Midbrain (tissue), 1 donor: ENCODE data around the gene RNF213.
"Not testable (repeated sequence)": the region's sequence is repeated elsewhere in the genome, so short reads cannot be mapped to it uniquely, and the experiment has no call there.

ENCODE experiments used
- DNase-seq: peaks from one replicate; lab custom pipeline; 2025; lab: John Stamatoyannopoulos, UW

RNF213 gene

DNA sequence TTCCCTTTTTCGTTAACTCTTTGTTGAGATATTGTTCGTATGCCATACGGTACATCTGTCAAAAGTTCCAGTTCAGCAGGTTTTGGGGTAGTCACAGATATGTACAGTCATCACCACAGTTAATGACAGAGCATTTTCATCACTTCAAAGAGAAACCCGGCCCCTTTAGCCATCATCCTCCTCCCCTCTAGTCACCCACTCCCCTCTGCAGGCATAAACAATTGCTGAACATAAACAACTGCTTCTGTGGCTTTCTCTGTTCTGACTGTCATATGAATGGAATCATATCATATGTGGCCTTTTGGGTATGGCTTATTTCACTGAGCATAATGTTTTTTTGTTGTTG, 59.3 kb downstream of the RNF213 start:
- no peak for DNase-seq

GRCh38 chr17:80320496-80320895, 59.8 kb downstream of the RNF213 start:
- no peak for DNase-seq

- DNase-seq, result no peak
These were observed 62.2 kb downstream of the RNF213 start for GRCh38 chr17:80322864-80323263.

DNA sequence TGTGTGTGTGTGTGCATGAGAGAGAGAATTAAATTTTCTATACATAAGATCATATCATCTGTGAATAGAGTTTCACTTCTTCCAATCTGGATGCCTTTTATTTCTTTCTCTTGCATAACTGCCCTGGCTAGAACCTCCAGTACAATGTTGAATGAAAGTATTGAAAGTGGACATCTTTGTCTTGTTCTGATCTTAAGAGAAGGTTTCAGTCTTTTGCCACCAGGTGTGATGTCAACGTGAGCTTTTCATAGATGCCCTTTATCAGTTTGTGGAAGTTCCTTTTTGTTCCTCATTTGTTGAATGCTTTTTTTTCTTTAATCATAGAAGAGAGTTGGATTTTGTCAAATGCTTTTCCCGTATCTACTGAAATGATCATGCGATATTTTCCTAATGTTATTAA, 63.3 kb downstream of the RNF213 start:
- no peak for DNase-seq

DNA sequence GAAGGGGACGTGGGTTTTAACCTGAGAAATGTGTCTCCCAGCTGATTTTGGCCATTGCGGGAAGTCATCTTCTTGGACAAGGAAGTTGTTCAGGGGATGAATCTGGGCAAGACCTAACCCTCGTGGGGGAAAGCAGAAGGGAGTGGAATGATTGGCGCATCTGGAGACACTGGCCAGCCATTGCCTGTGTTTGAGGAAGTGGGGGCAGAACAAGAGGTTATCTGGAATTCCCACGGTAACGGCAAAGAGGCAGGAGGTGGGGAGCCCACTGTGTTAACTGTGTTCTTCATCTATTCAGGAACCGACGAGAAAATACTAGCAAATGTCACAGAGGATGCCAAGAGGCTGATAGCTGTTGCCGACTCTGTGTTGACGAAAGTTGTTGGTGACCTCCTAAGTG, 66.9 kb downstream of the RNF213 start:
- DNase-seq, result no peak

GRCh38 chr17:80328634-80329380, 68.2 kb downstream of the RNF213 start:
- no peak for DNase-seq

DNA sequence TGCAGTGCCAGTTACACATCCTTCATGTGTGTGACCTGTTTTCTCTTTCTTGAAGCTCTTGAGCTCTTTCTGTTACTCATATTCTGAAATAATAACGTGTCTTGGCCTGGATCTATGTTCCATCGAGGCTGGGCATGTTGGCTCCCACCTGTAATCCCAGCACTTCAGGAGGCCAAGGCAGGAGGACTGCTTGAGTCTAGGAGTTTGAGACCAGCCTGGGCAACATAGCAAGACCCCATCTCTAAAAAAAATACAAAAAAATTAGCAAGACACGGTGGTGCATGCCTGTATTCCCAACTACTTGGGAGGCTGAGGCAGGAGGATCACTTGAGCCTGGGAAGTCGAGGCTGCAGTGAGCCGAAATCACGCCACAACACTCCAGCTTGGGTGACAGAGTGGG, 68.8 kb downstream of the RNF213 start:
- not testable (repeated sequence) for DNase-seq

GRCh38 chr17:80330276-80330675, 69.6 kb downstream of the RNF213 start:
- no peak for DNase-seq

DNA sequence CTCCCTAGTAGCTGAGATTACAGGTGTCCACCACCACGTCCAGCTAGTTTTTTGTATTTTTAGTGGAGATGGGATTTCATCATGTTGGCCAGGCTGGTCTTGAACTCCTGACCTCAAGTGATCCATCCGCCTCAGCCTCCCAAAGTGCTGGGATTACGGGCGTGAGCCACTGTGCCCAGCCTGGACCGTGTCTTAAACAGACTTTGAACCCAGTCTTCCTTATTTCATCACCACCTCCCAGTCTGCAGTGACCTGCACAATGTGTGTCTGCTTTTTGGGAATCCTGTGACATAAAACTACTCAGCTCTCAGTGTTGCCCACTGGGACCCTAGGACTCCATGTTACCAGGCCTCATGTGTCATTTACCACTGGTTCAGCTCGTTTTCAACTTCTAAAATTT, 70.3 kb downstream of the RNF213 start:
- not testable (repeated sequence) for DNase-seq

- no peak for DNase-seq
These were observed 71.2 kb downstream of the RNF213 start for GRCh38 chr17:80331820-80332219.

- DNase-seq, result no peak
These were observed 76.7 kb downstream of the RNF213 start for GRCh38 chr17:80337195-80337895.

GRCh38 chr17:80339118-80339517, 78.5 kb downstream of the RNF213 start:
- no peak for DNase-seq

GRCh38 chr17:80339731-80340456, 79.2 kb downstream of the RNF213 start:
- DNase-seq, result no peak

- DNase-seq, result no peak
These were observed 84.7 kb downstream of the RNF213 start for GRCh38 chr17:80345321-80345720.

DNA sequence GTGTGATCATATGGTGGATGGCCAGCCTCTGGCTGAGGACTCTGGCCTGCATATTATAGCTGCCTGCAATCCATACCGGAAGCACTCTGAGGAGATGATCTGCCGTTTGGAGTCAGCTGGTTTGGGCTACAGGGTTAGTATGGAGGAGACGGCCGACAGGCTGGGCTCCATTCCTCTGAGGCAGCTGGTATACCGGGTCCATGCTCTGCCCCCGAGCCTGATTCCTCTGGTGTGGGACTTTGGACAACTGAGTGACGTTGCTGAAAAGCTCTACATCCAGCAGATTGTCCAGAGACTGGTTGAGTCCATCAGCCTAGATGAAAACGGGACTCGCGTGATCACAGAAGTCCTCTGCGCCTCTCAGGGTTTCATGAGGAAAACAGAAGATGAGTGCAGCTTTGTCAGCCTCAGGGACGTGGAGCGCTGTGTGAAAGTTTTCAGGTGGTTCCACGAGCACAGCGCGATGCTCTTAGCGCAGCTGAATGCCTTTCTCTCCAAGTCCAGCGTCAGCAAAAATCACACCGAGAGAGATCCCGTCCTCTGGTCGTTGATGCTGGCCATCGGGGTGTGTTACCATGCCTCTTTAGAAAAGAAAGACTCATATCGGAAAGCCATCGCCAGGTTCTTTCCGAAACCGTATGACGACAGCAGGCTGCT, 85.3 kb downstream of the RNF213 start:
- no peak for DNase-seq

DNA sequence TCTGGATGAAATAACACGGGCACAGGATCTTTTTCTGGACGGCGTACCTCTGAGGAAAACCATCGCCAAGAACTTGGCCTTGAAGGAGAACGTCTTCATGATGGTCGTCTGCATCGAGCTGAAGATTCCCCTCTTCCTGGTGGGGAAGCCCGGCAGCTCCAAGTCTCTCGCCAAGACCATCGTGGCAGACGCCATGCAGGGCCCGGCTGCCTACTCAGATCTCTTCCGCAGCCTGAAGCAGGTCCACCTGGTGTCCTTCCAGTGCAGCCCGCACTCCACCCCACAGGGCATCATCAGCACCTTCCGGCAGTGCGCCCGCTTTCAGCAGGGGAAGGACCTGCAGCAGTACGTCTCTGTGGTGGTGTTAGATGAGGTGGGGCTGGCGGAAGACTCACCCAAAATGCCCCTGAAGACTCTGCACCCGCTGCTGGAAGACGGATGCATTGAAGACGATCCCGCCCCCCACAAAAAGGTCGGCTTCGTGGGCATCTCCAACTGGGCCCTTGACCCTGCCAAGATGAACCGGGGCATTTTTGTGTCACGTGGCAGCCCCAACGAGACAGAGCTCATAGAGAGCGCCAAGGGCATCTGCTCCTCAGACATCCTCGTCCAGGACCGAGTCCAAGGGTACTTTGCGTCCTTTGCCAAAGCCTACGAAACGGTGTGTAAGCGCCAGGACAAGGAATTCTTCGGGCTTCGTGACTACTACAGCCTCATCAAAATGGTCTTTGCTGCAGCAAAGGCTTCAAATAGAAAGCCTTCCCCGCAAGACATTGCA, 86.0 kb downstream of the RNF213 start:
- DNase-seq, result no peak

- no peak for DNase-seq
These were observed 86.9 kb downstream of the RNF213 start for GRCh38 chr17:80347536-80347935.

GRCh38 chr17:80347948-80348351, 87.3 kb downstream of the RNF213 start:
- DNase-seq, result no peak

DNA sequence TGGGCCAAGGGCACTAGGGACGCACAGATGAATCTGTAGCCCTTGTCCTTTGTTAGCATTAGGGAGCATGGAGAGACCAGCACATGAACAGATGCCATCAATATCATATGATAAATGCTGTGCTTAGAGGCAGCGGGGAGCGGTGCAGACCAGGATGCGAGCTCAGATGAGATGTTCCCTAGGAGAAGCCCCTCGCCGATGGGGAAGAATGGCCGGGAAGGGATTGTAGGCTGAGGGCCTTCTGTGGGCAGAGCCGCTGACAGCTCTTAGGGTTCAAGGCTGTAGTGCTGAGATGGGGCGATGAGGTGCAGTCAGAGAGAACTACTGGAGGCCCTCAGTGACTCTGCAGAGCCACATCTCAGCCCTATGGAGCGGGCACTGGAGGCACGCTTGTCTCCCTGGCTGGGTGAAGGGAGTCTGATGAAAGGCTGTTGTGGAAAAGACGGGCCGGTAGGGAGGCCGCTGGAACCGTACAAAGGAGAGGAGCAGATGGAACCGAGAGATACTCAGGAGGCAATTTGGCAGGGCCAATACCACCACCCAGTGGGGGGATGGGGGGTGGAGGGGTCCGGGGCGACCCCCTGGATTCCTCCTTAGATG, 88.0 kb downstream of the RNF213 start:
- no peak for DNase-seq

GRCh38 chr17:80349151-80349651, 88.5 kb downstream of the RNF213 start:
- no peak for DNase-seq

- DNase-seq, result no peak
These were observed 89.1 kb downstream of the RNF213 start for GRCh38 chr17:80349751-80350150.
